Ectodermal cell (in vitro differentiated cells): ENCODE measurements around the gene ACSM5.

ENCODE experiments used
- H3K27ac ChIP-seq: 2 replicates; pipeline ENCODE4 v1.7.0; 2013; ENCODE audit warnings: mild to moderate bottlenecking, low read depth, low read length; ENCODE audit not compliant: insufficient read depth, poor library complexity, severe bottlenecking
- H3K27me3 ChIP-seq: 2 replicates; pipeline ENCODE4 v1.7.0; 2013; ENCODE audit warnings: mild to moderate bottlenecking, low read length; ENCODE audit not compliant: insufficient read depth, control insufficient read depth, poor library complexity, severe bottlenecking
- H3K36me3 ChIP-seq: one replicate; pipeline ENCODE4 v1.7.0; 2013; ENCODE audit warnings: low read length; ENCODE audit not compliant: control insufficient read depth, insufficient read depth
- H3K4me1 ChIP-seq: one replicate; pipeline ENCODE4 v1.7.0; 2013; ENCODE audit warnings: low read length; ENCODE audit not compliant: control insufficient read depth, insufficient read depth
- H3K4me3 ChIP-seq: 2 replicates; pipeline ENCODE4 v1.7.0; 2013; ENCODE audit warnings: low read depth, low read length, control low read depth; ENCODE audit not compliant: insufficient read depth
- H3K9me3 ChIP-seq: 2 replicates; pipeline ENCODE4 v1.7.0; 2013; ENCODE audit warnings: mild to moderate bottlenecking, low read length, moderate library complexity; ENCODE audit not compliant: control insufficient read depth
- WGBS, 2 experiments: methylation state at CpG; one replicate each; pipeline ENCODE4 v1.1.7; 2013; ENCODE audit warnings: missing lambda C conversion rate in 2 of 2; 5-methylcytosine and 5-hydroxymethylcytosine counted together

Gene ACSM5

DNA sequence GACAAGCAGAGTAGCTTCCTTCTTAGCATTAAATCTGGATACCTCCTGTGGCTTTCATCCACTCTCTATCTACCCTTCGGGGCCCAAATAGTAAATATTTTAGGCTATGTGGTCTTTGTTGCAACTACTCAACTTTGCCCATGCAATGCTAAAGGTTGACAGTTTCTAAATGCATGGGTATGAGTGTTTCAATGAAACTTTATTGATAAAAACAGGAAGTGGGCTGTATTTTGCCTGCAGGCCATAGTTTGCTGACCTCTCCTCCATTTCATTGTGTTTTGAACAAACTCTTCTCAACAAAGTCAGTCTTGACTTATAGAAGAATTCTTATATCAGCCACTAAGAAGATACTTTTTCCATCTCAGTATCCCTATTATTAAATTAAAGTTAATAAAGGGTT lies 76.1 kb downstream of the ACSM5 start:
- 100% methylated on average over 1 of the region's 1 CpG for WGBS, 2 experiments
- no peak overlapping the region for H3K4me3 ChIP-seq
- H3K27ac ChIP-seq = no peak overlapping the region
- H3K4me1 ChIP-seq = no peaks in the 10 kb centered on the region
- no peaks in the 10 kb centered on the region for H3K36me3 ChIP-seq
- no peaks in the 10 kb centered on the region for H3K9me3 ChIP-seq
- no peaks in the 10 kb centered on the region for H3K27me3 ChIP-seq
